Activated gamma-delta T cell (primary cell): Measurements from ENCODE around the gene KCTD14.
"Not testable (repeated sequence)": the region's sequence is repeated elsewhere in the genome, so short reads cannot be mapped to it uniquely, and the experiment has no call there.

Source experiments
- DNase-seq: peaks from one replicate; lab custom pipeline; 2025; lab: John Stamatoyannopoulos, UW

Gene KCTD14

GRCh38 chr11:78023426-78023825 is 350 bp upstream of the KCTD14 start:
- no peak for DNase-seq

GRCh38 chr11:78021611-78022010 is 1.5 kb downstream of the KCTD14 start:
- no peak for DNase-seq

- no peak for DNase-seq
These were observed 2.8 kb downstream of the KCTD14 start for GRCh38 chr11:78020246-78020645.

GRCh38 chr11:78019808-78020207 is 3.3 kb downstream of the KCTD14 start:
- no peak for DNase-seq

GRCh38 chr11:78015878-78016277 is 7.2 kb downstream of the KCTD14 start:
- no peak for DNase-seq

- not testable (repeated sequence) for DNase-seq
These were observed 8.0 kb downstream of the KCTD14 start for GRCh38 chr11:78014937-78015520.

GRCh38 chr11:78011301-78011700 is 11.8 kb downstream of the KCTD14 start:
- DNase-seq = no peak

- no peak for DNase-seq
These were observed 12.3 kb downstream of the KCTD14 start for GRCh38 chr11:78010755-78011154.

- no peak for DNase-seq
These were observed 12.8 kb downstream of the KCTD14 start for GRCh38 chr11:78010304-78010703.

- no peak for DNase-seq
These were observed 14.0 kb downstream of the KCTD14 start for GRCh38 chr11:78009062-78009461.

GRCh38 chr11:78000193-78000592 is 22.9 kb downstream of the KCTD14 start:
- DNase-seq = no peak

- DNase-seq = no peak
These were observed 23.5 kb downstream of the KCTD14 start for GRCh38 chr11:77999446-78000030.

GRCh38 chr11:77994434-77995362 is 28.4 kb downstream of the KCTD14 start, which contains the start of gene INTS4:
TSS of gene INTS4 (minus strand) at chr11:77994668. CDS start at chr11:77994643, 25 bp downstream.
- peak; percentile 92 for DNase-seq

GRCh38 chr11:77993902-77994301 is 29.2 kb downstream of the KCTD14 start:
- DNase-seq = no peak

GRCh38 chr11:77990981-77991380 is 32.1 kb downstream of the KCTD14 start:
- no peak for DNase-seq

- not testable (repeated sequence) for DNase-seq
These were observed 36.6 kb downstream of the KCTD14 start for GRCh38 chr11:77986456-77986855.

- DNase-seq = no peak
These were observed 41.6 kb downstream of the KCTD14 start for GRCh38 chr11:77981346-77981947.

- no peak for DNase-seq
These were observed 54.7 kb downstream of the KCTD14 start for GRCh38 chr11:77968337-77968736.

GRCh38 chr11:77967753-77968152 is 55.3 kb downstream of the KCTD14 start:
- no peak for DNase-seq

- no peak for DNase-seq
These were observed 56.0 kb downstream of the KCTD14 start for GRCh38 chr11:77967121-77967520.

GRCh38 chr11:77966338-77966737 is 56.7 kb downstream of the KCTD14 start:
- DNase-seq = no peak
